Inflammatory macrophage treated with lipopolysaccharide for 4 hours (primary cell): ENCODE measurements around the gene RGS10.

ENCODE experiments used
- DNase-seq: peaks from one replicate; pipeline ENCODE4 v3.0.0-alpha.2; 2020

The RGS10 gene

GRCh38 chr10:119517235-119518141 is 25.0 kb downstream of the RGS10 start:
- DNase-seq = peak; percentile 68

- DNase-seq = peak; percentile 86
Observed at GRCh38 chr10:119516381-119517234, 25.9 kb downstream of the RGS10 start.

- DNase-seq = no peak
Observed at GRCh38 chr10:119515511-119516045, 26.9 kb downstream of the RGS10 start.

GRCh38 chr10:119514819-119515218 is 27.7 kb downstream of the RGS10 start:
- no peak for DNase-seq

- no peak for DNase-seq
Observed at GRCh38 chr10:119511828-119512515, 30.5 kb downstream of the RGS10 start.

GRCh38 chr10:119509909-119510451 is 32.5 kb downstream of the RGS10 start:
- DNase-seq = no peak

- DNase-seq = no peak
Observed at GRCh38 chr10:119507115-119507514, 35.4 kb downstream of the RGS10 start.

- no peak for DNase-seq
Observed at GRCh38 chr10:119505588-119506315, 36.8 kb downstream of the RGS10 start.

- no peak for DNase-seq
Observed at GRCh38 chr10:119505131-119505551, 37.4 kb downstream of the RGS10 start.

- DNase-seq = no peak
Observed at GRCh38 chr10:119504651-119505050, 37.9 kb downstream of the RGS10 start.

GRCh38 chr10:119503821-119504220 is 38.7 kb downstream of the RGS10 start:
- no peak for DNase-seq

GRCh38 chr10:119502618-119503155 is 39.8 kb downstream of the RGS10 start:
- no peak for DNase-seq

- DNase-seq = no peak
Observed at GRCh38 chr10:119502209-119502608, 40.3 kb downstream of the RGS10 start.

GRCh38 chr10:119501690-119502089 is 40.8 kb downstream of the RGS10 start:
- no peak for DNase-seq

GRCh38 chr10:119500821-119501220 is 41.7 kb downstream of the RGS10 start:
- DNase-seq = no peak

GRCh38 chr10:119500123-119500795 is 42.3 kb downstream of the RGS10 start:
- DNase-seq = no peak

- DNase-seq = no peak
Observed at GRCh38 chr10:119499677-119500002, 42.9 kb downstream of the RGS10 start.

GRCh38 chr10:119498889-119499676 is 43.4 kb downstream of the RGS10 start:
- no peak for DNase-seq

GRCh38 chr10:119497243-119497642 is 45.3 kb downstream of the RGS10 start:
- no peak for DNase-seq

- no peak for DNase-seq
Observed at GRCh38 chr10:119496273-119496672, 46.2 kb downstream of the RGS10 start.
